GM12801 (cell line): Measurements from ENCODE around the gene PAIP2.

Source experiments
- TF ChIP-seq, protein P1 (sequence below): IDR thresholded peaks from one replicate; pipeline ENCODE4 v1.5.1; 2011; ENCODE audit warnings: control low read depth; ENCODE audit not compliant: insufficient read length; ENCODE audit errors: extremely low read depth

Gene PAIP2, protein sequence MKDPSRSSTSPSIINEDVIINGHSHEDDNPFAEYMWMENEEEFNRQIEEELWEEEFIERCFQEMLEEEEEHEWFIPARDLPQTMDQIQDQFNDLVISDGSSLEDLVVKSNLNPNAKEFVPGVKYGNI

GRCh38 chr5:139341689-139342422 is at the start of gene PAIP2:
TSS of gene PAIP2 (plus strand) at chr5:139341854. CDS start at chr5:139363785, 21,931 bp downstream.
- TF ChIP-seq, protein P1, sequence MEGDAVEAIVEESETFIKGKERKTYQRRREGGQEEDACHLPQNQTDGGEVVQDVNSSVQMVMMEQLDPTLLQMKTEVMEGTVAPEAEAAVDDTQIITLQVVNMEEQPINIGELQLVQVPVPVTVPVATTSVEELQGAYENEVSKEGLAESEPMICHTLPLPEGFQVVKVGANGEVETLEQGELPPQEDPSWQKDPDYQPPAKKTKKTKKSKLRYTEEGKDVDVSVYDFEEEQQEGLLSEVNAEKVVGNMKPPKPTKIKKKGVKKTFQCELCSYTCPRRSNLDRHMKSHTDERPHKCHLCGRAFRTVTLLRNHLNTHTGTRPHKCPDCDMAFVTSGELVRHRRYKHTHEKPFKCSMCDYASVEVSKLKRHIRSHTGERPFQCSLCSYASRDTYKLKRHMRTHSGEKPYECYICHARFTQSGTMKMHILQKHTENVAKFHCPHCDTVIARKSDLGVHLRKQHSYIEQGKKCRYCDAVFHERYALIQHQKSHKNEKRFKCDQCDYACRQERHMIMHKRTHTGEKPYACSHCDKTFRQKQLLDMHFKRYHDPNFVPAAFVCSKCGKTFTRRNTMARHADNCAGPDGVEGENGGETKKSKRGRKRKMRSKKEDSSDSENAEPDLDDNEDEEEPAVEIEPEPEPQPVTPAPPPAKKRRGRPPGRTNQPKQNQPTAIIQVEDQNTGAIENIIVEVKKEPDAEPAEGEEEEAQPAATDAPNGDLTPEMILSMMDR = no peak

DNA sequence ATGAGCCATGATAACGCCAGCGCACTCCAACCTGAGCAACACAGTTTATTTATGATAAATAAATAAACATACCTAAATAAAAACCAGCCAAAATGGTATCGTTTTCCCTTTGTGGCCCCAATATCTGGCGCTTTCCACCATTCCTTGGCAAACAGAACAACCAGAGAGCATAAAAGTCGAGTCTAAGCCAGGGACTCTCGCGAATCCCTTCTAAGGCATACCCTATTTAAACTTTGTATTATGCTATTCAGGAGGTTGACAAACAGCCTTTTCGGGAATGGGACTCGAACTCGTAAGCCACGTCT is 48.5 kb upstream of the PAIP2 start:
- TF ChIP-seq, protein P1 = no peak

DNA sequence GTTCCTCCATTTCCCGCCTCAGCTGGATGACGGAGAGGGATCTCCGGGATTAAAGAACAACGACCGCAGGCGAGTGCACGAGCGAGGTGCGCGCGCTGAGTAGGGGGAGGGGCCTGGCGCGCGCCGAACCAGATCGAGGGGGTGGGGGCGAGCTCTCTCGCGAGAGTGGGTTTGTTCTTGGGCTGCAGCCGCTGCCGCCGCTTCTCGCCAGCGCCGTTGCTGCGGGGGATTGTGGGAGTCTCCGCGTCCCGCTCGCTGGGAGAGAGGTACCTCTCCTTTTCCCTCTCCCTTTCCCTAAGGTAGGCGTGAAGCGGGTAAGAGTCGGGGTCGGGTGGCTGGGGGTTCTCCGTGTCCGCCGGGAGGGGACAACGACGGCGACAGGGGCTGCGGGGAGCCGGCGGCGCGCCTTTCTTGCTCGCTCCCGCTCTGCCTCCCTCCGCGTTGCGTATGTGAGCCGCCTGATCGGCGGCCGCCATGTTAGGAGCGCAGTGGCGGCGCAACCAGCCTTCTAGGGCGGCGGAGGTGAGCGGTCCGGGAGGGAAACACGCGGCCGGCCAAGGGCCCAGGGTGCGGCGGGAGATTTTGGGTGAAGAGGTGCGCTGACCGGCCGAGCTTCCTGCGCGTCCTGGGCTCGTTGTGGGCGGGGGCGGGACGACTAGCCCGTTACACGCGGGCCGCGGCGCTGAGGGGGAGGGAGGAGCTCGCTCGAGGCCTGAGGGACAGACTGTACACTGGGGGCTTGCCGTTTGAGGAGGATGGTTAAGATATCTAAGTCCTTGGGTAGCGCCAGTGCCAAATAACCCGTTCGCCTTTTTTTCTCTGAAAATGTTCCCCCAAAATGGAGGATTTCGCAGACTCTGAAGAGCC is 47.9 kb upstream of the PAIP2 start, which contains the start of gene MATR3:
MATR3 (plus strand) TSS at position 234 of the 867 bp plus-strand sequence. CDS start 13,676 bp downstream, outside the sequence.
- TF ChIP-seq, protein P1 = no peak

DNA sequence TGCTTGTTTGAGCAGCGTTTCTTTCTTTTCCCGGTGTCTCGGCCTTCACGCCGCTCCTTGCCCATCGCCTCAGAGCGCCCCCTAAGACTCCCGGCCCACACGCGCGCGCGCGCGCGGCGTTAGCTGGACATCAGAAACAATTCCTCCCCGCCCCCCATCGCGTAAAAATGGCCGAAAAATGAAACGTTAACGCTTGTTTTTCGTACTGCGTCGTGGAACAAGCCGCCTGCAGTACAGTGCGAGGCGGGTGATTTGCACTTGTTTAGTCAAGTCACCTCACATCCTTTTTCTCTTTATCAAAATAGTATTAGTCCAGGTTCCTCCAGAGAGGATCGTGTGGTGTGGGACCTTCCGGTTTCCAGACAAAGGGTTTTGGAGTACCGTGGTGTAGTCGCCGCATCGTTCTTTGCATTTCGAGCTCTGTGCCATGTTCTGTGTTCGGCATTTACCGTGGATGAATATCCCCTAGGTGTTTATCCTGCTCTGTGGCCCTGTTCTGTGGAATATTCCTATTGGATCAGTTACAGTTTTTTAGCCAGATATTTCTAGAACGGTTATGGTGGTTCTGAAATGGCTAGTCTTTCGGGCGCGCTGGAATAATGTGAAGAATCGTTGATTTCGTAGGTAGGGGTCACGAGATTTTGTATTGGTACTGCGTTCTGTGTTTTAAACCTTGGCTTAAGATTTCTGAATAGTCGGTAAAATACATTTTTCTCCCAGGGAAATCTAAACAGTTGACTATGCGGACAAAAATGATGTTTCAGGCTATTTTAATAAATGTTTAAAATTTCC is 47.1 kb upstream of the PAIP2 start:
- TF ChIP-seq, protein P1 = no peak

GRCh38 chr5:139295346-139296057 is 46.2 kb upstream of the PAIP2 start:
- TF ChIP-seq, protein P1 = no peak

DNA sequence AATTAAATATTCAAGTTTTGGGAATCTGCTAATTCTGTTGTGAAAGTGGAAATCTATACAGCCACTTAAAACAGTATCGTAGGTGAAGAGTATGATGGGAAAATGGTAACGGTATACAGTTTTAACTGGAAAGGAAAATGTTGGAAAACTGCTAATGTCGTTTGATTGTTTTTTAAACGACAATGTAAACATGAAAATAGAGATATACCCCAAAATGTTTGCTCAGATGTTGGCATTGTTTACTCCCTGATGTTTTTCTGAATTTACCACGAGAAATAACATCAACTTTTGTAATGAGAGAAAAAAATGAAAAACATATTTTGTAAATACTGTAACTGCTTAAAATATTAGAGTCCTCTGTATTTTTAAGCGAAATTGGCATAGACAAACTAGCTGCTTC is 45.5 kb upstream of the PAIP2 start:
- TF ChIP-seq, protein P1 = no peak
